ENCODE results near the gene IDS.

The IDS gene

GRCh38 chrX:149453906-149454822, 50.9 kb downstream of the IDS start:
- no peak for DNase-seq

- no peak for DNase-seq
Observed at GRCh38 chrX:149453030-149453429, 52.1 kb downstream of the IDS start.

GRCh38 chrX:149433451-149433850, 71.7 kb downstream of the IDS start:
- no peak for DNase-seq

- DNase-seq, result no peak
Observed at GRCh38 chrX:149433051-149433450, 72.1 kb downstream of the IDS start.

Measured in T-helper 1 cell (primary cell).